Endothelial cell of umbilical vein (primary cell): Measurements from ENCODE around the gene FAHD1. TPM values are rescaled to one million over a fixed set of nuclear protein-coding genes. Genes with fewer than 3 reads are reported as not detected.

Source experiments
- BruUV-seq: library from RNA; stranded (reverse); fragments of 400-500 nt; replicated peaks from 2 replicates; lab custom pipeline; 2021; lab: Mats Ljungman, UMichigan
- CTCF ChIA-PET: fragments of 300-600, 350-600 bp; sonication (Branson Sonifier 250); formaldehyde crosslinking; loops from one replicate; lab custom pipeline; 2021; ENCODE audit warnings: antibody characterized with exemption, inconsistent platforms; lab: Charles Lee
- POLR2A ChIA-PET: fragments of 300-600, 350-600 bp; sonication (Branson Sonifier 250); formaldehyde crosslinking; loops from one replicate; lab custom pipeline; 2021; ENCODE audit warnings: antibody characterized with exemption, inconsistent platforms; lab: Charles Lee
- DNase-seq: peaks from one replicate; pipeline ENCODE4 v3.0.0-alpha.2; 2011; ENCODE audit warnings: low read depth, low spot score
- FAIRE-seq: peaks from 2 replicates; lab custom pipeline; 2011; peaks lifted over from hg19 to GRCh38; lab: Jason Lieb, UNC
- H2AFZ ChIP-seq: 2 replicates; pipeline ENCODE4 v1.6.0; 2012; ENCODE audit warnings: low read depth, low read length, control low read depth, inconsistent platforms
- H3K27ac ChIP-seq: 2 replicates; pipeline ENCODE4 v1.5.1; 2011; ENCODE audit warnings: low read depth, mild to moderate bottlenecking, control low read depth, low read length, moderate library complexity; ENCODE audit not compliant: insufficient read depth
- H3K27me3 ChIP-seq, 2 experiments: 2 replicates each; pipeline versions ENCODE4 v1.6.0 to v1.6.1; 2011; ENCODE audit warnings: low read length in 2 of 2, mixed read lengths in 1 of 2; ENCODE audit not compliant: control insufficient read depth in 2 of 2, insufficient read depth in 2 of 2
- H3K36me3 ChIP-seq, 2 experiments: 2 replicates in 1 of 2; 3 replicates in 1 of 2; pipeline ENCODE4 v1.5.1; 2011; ENCODE audit warnings: low read length in 2 of 2, mild to moderate bottlenecking in 1 of 2, moderate library complexity in 1 of 2; ENCODE audit not compliant: control insufficient read depth in 2 of 2, insufficient read depth in 2 of 2; ENCODE audit errors: extremely low read depth in 1 of 2
- H3K4me1 ChIP-seq: 3 replicates; pipeline ENCODE4 v1.5.1; 2011; ENCODE audit warnings: mild to moderate bottlenecking, low read length; ENCODE audit not compliant: control insufficient read depth, insufficient read depth; ENCODE audit errors: extremely low read depth
- H3K4me2 ChIP-seq: 2 replicates; pipeline ENCODE4 v1.6.1; 2011; ENCODE audit warnings: low read length, control low read depth, mixed read lengths; ENCODE audit not compliant: insufficient read depth
- H3K4me3 ChIP-seq, 3 experiments: fragments of 200-600 bp in 1 of 3; sonication (generic), shearing (Covaris generic) in 1 of 3; replicated peaks in 1 of 3; 2 replicates each; pipeline ENCODE4 v1.5.1; 2011 to 2016; ENCODE audit warnings: control low read depth in 3 of 3, low read length in 3 of 3, mild to moderate bottlenecking in 2 of 3, inconsistent platforms in 1 of 3, low read depth in 1 of 3, moderate library complexity in 1 of 3; ENCODE audit not compliant: insufficient read depth in 1 of 3
- H3K79me2 ChIP-seq: 2 replicates; pipeline ENCODE4 v1.6.0; 2012; ENCODE audit warnings: low read length, inconsistent platforms; ENCODE audit not compliant: control insufficient read depth, insufficient read depth
- H3K9ac ChIP-seq: replicated peaks from 2 replicates; pipeline ENCODE3; 2011; ENCODE audit warnings: low read length, control low read depth; ENCODE audit not compliant: insufficient read depth; ENCODE audit errors: extremely low read depth
- H3K9me1 ChIP-seq: replicated peaks from 3 replicates; pipeline ENCODE4 v1.6.0; 2011; ENCODE audit warnings: mild to moderate bottlenecking, low read length; ENCODE audit not compliant: control insufficient read depth, insufficient read depth; ENCODE audit errors: extremely low read depth
- H3K9me3 ChIP-seq: replicated peaks from 2 replicates; pipeline ENCODE4 v1.5.1; 2012; ENCODE audit warnings: low read length, inconsistent platforms; ENCODE audit not compliant: control insufficient read depth, insufficient read depth
- H4K20me1 ChIP-seq: replicated peaks from 2 replicates; pipeline ENCODE3; 2011; ENCODE audit warnings: mild to moderate bottlenecking, low read length; ENCODE audit not compliant: control insufficient read depth, insufficient read depth; ENCODE audit errors: extremely low read depth
- EZH2 ChIP-seq: IDR thresholded peaks from 2 replicates; pipeline ENCODE4 v1.6.1; 2012; ENCODE audit warnings: borderline replicate concordance, low read depth, mild to moderate bottlenecking, moderate library complexity, low read length, inconsistent platforms; ENCODE audit not compliant: severe bottlenecking
- FOS ChIP-seq: IDR thresholded peaks from 2 replicates; pipeline ENCODE4 v1.6.1; 2011; ENCODE audit warnings: mild to moderate bottlenecking, low read length, moderate library complexity, borderline replicate concordance; ENCODE audit not compliant: insufficient read depth
- GATA2 ChIP-seq: IDR thresholded peaks from 2 replicates; pipeline ENCODE4 v1.7.0; 2011; ENCODE audit warnings: low read depth, mild to moderate bottlenecking, moderate library complexity, mixed read lengths, low read length; ENCODE audit not compliant: insufficient read length, insufficient read depth
- JUN ChIP-seq: IDR thresholded peaks from 2 replicates; pipeline ENCODE4 v1.6.1; 2011; ENCODE audit warnings: borderline replicate concordance, low read depth; ENCODE audit not compliant: insufficient read length, insufficient read depth
- MYC ChIP-seq: IDR thresholded peaks from one replicate; pipeline ENCODE4 v1.6.1; 2011; ENCODE audit warnings: mild to moderate bottlenecking, low read depth, low read length
- POLR2A ChIP-seq: IDR thresholded peaks from 2 replicates; pipeline ENCODE4 v1.6.1; 2012; ENCODE audit warnings: low read depth, mild to moderate bottlenecking, control low read depth, low read length
- POLR2AphosphoS5 ChIP-seq: IDR thresholded peaks from 2 replicates; pipeline ENCODE4 v1.6.1; 2012; ENCODE audit warnings: low read depth, mild to moderate bottlenecking, control low read depth, low read length, moderate library complexity; ENCODE audit not compliant: insufficient read depth
- dilution Hi-C: fragments of 300-500 bp; cut with MboI; formaldehyde crosslinking; loops from one replicate; pipeline ENCODE4 v1.15.0; 2019; ENCODE audit warnings: low sequenced_read_pairs; ENCODE audit not compliant: extremely low pct_ligation_motif_present
- intact Hi-C: fragments of 100-400 bp; cut with micrococcal nuclease; formaldehyde crosslinking; loops from one replicate; pipeline ENCODE4 v1.10.0; 2022
- polyA plus RNA-seq, 4 experiments: library from polyadenylated mRNA; depleted of rRNA in 3 of 4; stranded (reverse) in 3 of 4; unstranded in 1 of 4; fragments of >200 nt; gene quantifications; 2 replicates each; pipeline versions ENCODE4 v1.2.1 to v1.2.3, GENCODE V29; 2011 to 2012; ENCODE audit warnings: missing spikeins in 1 of 4
- total RNA-seq: library from RNA; stranded (reverse); gene quantifications from 2 replicates; pipeline ENCODE4 v1.2.3, GENCODE V29; 2021
- TF ChIP-seq, protein P1 (sequence below): IDR thresholded peaks from 2 replicates; pipeline ENCODE4 v1.6.1; 2011; ENCODE audit not compliant: insufficient read depth, insufficient read length
- TF ChIP-seq, protein P2 (sequence below), 2 donors: IDR thresholded peaks; 1 replicate in 1 of 2; 2 replicates in 1 of 2; pipeline ENCODE4 v1.5.1; 2011; ENCODE audit warnings: low read length in 2 of 2, mild to moderate bottlenecking in 2 of 2, moderate library complexity in 2 of 2, control low read depth in 1 of 2, inconsistent platforms in 1 of 2, low read depth in 1 of 2; ENCODE audit not compliant: insufficient read depth in 1 of 2; ENCODE audit errors: extremely low read depth in 1 of 2

Gene FAHD1
- total and polyA plus RNA-seq, 2 donors (not counting 3 experiments of a cell fraction or from before 2014, with no cell fraction given) = 44.8 to 69.2 TPM

DNA sequence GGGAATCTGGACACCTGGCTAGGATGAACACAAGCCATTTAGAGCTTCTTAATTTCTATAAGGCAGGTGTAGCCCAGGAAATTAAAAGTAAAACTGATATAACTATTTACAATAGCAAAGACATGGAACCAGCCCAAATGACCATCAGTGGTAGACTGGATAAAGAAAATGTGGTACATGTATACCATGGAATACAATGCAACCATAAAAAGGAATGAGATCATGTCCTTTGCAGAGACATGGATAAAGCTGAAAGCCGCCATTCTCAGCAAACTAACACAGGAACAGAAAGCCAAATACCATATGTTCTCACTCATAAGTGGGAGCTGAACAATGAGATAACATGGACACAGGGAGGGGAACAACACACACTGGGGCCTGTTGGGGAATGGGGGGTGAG lies 19.4 kb downstream of the FAHD1 start:
- dilution Hi-C loops = no loop called here
- BruUV-seq = no TSS peak
- H3K27me3 ChIP-seq = peaks cover 2 to 4% of the 10 kb centered on the region in 2 experiments

More for the DNA sequence above, 19.4 kb downstream of the FAHD1 start:
- no peak for DNase-seq
- Histone ChIP-seq H4K20me1 (no peaks in the 10 kb centered on the region), H3K36me3 (no peaks in the 10 kb centered on the region), H3K4me1 (no peaks in the 10 kb centered on the region), H3K79me2 (no peaks in the 10 kb centered on the region), H3K9me1 (no peaks in the 10 kb centered on the region), H3K9me3 (no peaks in the 10 kb centered on the region), H3K27ac (no peak overlapping the region), H2AFZ (no peak overlapping the region), H3K4me3 (no peak overlapping the region), H3K4me2 (no peak overlapping the region), H3K9ac (no peak overlapping the region)
- intact Hi-C loops = no loop called here
- no peak for TF ChIP-seq FOS
- TF ChIP-seq POLR2AphosphoS5 = no peak
- TF ChIP-seq POLR2A = no peak
- TF ChIP-seq EZH2 = no peak
- no peak for TF ChIP-seq JUN
- TF ChIP-seq, protein P1, sequence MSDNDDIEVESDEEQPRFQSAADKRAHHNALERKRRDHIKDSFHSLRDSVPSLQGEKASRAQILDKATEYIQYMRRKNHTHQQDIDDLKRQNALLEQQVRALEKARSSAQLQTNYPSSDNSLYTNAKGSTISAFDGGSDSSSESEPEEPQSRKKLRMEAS = no peak
- no peak for TF ChIP-seq MYC
- TF ChIP-seq GATA2 = no peak
- TF ChIP-seq, protein P2, sequence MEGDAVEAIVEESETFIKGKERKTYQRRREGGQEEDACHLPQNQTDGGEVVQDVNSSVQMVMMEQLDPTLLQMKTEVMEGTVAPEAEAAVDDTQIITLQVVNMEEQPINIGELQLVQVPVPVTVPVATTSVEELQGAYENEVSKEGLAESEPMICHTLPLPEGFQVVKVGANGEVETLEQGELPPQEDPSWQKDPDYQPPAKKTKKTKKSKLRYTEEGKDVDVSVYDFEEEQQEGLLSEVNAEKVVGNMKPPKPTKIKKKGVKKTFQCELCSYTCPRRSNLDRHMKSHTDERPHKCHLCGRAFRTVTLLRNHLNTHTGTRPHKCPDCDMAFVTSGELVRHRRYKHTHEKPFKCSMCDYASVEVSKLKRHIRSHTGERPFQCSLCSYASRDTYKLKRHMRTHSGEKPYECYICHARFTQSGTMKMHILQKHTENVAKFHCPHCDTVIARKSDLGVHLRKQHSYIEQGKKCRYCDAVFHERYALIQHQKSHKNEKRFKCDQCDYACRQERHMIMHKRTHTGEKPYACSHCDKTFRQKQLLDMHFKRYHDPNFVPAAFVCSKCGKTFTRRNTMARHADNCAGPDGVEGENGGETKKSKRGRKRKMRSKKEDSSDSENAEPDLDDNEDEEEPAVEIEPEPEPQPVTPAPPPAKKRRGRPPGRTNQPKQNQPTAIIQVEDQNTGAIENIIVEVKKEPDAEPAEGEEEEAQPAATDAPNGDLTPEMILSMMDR (IDR thresholded peaks at IDR 0.05; ENCODE audit: extremely low read depth in 1 of 2, insufficient read depth in 1 of 2, low read depth in 1 of 2, low read length in 2 of 2) = no peak
- FAIRE-seq = no peak
- ChIA-PET CTCF (interaction anchor here (0.9 kb wide), 1 partner anchor 63 kb away, joined by 3 read pairs; no protein-coding TSS in a partner anchor), POLR2A (no interaction called here)
